Upper lobe of right lung (tissue), 1 donor: ENCODE measurements around the gene ZDHHC12. TPM values are rescaled to one million over a fixed set of nuclear protein-coding genes. Genes with fewer than 3 reads are reported as not detected.

Experiments used
- ATAC-seq: fragments of 200-7000 bp; cut with Tn5 transposase; one replicate; pipeline ENCODE4 v1.9.1; 2020; ENCODE audit warnings: mild to moderate bottlenecking, moderate library complexity
- DNase-seq: peaks from one replicate; pipeline ENCODE4 v3.0.0-alpha.2; 2020
- H3K27ac ChIP-seq: fragments of 200-600 bp; one replicate; pipeline ENCODE4 v1.8.0; 2022
- H3K27me3 ChIP-seq: fragments of 200-600 bp; one replicate; pipeline ENCODE4 v1.8.0; 2022; ENCODE audit warnings: mild to moderate bottlenecking
- H3K36me3 ChIP-seq: fragments of 200-600 bp; one replicate; pipeline ENCODE4 v1.8.0; 2022
- H3K4me1 ChIP-seq: fragments of 200-600 bp; one replicate; pipeline ENCODE4 v1.8.0; 2022
- H3K4me3 ChIP-seq: fragments of 200-600 bp; one replicate; pipeline ENCODE4 v1.8.0; 2022; ENCODE audit warnings: mild to moderate bottlenecking
- H3K9me3 ChIP-seq: fragments of 200-600 bp; one replicate; pipeline ENCODE4 v1.8.0; 2022
- CTCF ChIP-seq: fragments of 200-600 bp; IDR thresholded peaks from one replicate; pipeline ENCODE4 v1.8.0; 2022; ENCODE audit warnings: antibody characterized with exemption
- intact Hi-C: fragments of 100-400 bp; cut with DNase I; formaldehyde crosslinking; loops from one replicate; pipeline ENCODE4 v1.11.0; 2022
- long read RNA-seq: library from polyadenylated mRNA; unstranded; transcript quantifications from one replicate; pipeline ENCODE4 v2.0.0, GENCODE V29; 2021
- total RNA-seq: library from RNA; stranded (reverse); fragmentation: NEBNext Ultra II Directional; extraction: Animal tissue kit (Norgen Biotek cat#: 25700); gene quantifications from one replicate; pipeline ENCODE4 v1.2.1, GENCODE V29; 2021
- donor health status: DM: no; HTN: yes; CAD: no; lungs with severe emphysema.

ZDHHC12 gene
- total RNA-seq = 28.2 TPM
- long read RNA-seq, transcript ZDHHC12-201 (5 exons, 1,129 nt) = major isoform, 48 of 60 reads
- long read RNA-seq, partial matches to known transcripts = 4 of 60 reads
- long read RNA-seq, other reads (novel, unspliced or antisense) = 8 of 60 reads

- H3K27ac ChIP-seq = peak within 1 kb of the TSS; percentile 82
- no peak for TF ChIP-seq CTCF
These were observed at the start of gene ZDHHC12 for GRCh38 chr9:128723866-128724743. ZDHHC12 (minus strand) TSS chr9:128724127; CDS start chr9:128724093, 34 bp downstream.

GRCh38 chr9:128773049-128773448 lies 49.1 kb upstream of the ZDHHC12 start:
- ATAC-seq = no peak
- no peak overlapping the region for H3K4me3 ChIP-seq

More at GRCh38 chr9:128723866-128724743, at the start of gene ZDHHC12:
- peak; percentile 97 for ATAC-seq
- intact Hi-C loops = no loop called here
- Histone ChIP-seq H3K36me3 (peaks cover 4% of the 10 kb centered on the region), H3K4me1 (no peaks in the 10 kb centered on the region), H3K27me3 (no peaks in the 10 kb centered on the region), H3K4me3 (peak within 1 kb of the TSS; percentile 87), H3K9me3 (no peaks in the 10 kb centered on the region)
- peak; percentile 100 for DNase-seq

GRCh38 chr9:128771745-128772519 lies 48.0 kb upstream of the ZDHHC12 start, which contains the start of gene ZER1:
ZER1 (minus strand) TSS chr9:128771927; CDS start chr9:128755565, 16,362 bp downstream.
- peak; percentile 98 for ATAC-seq

More at GRCh38 chr9:128773049-128773448, 49.1 kb upstream of the ZDHHC12 start:
- Histone ChIP-seq H3K27me3 (no peaks in the 10 kb centered on the region), H3K27ac (no peak overlapping the region), H3K36me3 (no peaks in the 10 kb centered on the region), H3K9me3 (no peaks in the 10 kb centered on the region), H3K4me1 (peaks cover 16% of the 10 kb centered on the region)
- TF ChIP-seq CTCF = no peak
- intact Hi-C loops = no loop called here
- DNase-seq = no peak

GRCh38 chr9:128771094-128771721 lies 47.3 kb upstream of the ZDHHC12 start:
- Histone ChIP-seq H3K4me3 (peak overlapping the region; percentile 91), H3K36me3 (peaks cover 8% of the 10 kb centered on the region), H3K9me3 (no peaks in the 10 kb centered on the region), H3K27ac (peak overlapping the region; percentile 99), H3K4me1 (peaks cover 16% of the 10 kb centered on the region), H3K27me3 (no peaks in the 10 kb centered on the region)
- no peak for DNase-seq
- TF ChIP-seq CTCF = no peak
- intact Hi-C loops = no loop called here
- ATAC-seq = peak; percentile 45

More at GRCh38 chr9:128771745-128772519, 48.0 kb upstream of the ZDHHC12 start, which contains the start of gene ZER1:
- Histone ChIP-seq H3K36me3 (peaks cover 8% of the 10 kb centered on the region), H3K4me1 (peaks cover 16% of the 10 kb centered on the region), H3K9me3 (no peaks in the 10 kb centered on the region), H3K4me3 (peak within 1 kb of the TSS; percentile 91), H3K27me3 (no peaks in the 10 kb centered on the region), H3K27ac (peak within 1 kb of the TSS; percentile 99)
- intact Hi-C loops = no loop called here
- TF ChIP-seq CTCF = no peak
- DNase-seq = peak; percentile 97
